HG03460 (cell line): ENCODE data around the gene VANGL2.

Experiments
- ATAC-seq: cut with Tn5 transposase; IDR thresholded peaks from one replicate; pipeline ENCODE4 v1.9.1; 2021; ENCODE audit not compliant: unreplicated experiment

VANGL2 gene

DNA sequence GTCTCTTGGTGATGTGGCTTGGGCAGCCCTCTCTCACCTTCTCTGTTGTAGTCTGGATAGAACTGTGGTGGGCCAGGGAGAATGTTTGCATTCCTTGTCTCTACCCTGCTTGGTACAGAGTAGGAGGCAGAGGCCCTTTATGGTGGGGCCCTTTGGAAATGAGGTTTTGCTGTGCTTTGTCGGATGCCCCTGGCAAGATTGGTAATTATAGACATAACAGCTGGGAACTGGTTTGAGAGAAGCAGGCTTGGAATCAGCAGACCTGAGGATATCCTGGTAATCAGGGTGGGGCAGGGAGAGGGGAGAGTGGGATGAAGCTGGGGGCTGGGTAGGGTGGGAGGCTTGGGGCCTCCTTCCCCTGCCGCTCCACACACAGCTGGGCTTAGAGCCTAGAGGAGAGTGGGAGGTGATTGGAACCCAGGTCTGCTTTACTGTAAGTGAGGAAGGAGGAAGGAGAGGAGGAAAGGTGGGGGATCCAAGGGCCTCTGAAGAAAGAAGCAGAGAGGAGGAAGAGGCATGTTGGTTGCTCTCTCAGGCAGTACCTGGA lies 5.0 kb downstream of the VANGL2 start:
- ATAC-seq: no peak

DNA sequence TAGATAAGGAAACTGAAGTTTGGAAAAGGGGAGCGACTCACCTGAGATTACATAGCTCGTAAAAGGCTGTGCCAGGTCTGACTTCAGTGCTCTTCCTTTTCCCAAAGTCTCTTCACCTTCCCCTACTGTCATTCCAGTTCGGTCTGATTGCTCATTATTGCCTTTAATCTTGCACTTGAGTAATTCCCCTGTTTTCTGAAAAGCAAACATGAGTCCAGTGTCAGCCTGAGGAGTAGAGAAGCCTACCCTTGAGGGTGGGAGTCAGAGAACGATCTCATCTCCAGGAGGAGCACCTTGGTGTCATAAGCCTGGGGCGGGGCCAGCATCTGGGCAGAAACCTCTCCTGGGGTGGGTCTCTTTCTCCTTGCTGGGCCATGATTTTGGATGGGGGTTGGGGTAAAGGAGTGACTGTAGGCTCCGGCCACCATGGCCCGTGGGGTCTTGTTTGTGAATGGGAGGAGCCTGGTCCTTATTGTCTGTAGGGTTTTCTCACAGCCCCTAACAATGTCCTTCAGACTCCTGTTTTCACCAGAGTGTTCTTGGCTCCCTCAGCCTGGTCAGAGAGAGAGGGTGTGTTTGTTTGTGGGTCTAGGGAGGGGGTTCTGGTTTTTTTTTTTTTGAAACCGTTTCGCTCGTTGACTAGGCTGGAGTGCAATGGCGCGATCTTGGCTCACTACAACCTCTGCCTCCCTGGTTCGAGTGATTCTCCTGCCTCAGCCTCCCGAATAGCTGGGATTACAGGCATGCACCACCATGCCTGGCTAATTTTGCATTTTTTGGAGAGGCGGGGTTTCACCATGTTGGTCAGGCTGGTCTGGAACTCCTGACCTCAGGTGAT lies 6.0 kb downstream of the VANGL2 start:
- ATAC-seq: no peak

DNA sequence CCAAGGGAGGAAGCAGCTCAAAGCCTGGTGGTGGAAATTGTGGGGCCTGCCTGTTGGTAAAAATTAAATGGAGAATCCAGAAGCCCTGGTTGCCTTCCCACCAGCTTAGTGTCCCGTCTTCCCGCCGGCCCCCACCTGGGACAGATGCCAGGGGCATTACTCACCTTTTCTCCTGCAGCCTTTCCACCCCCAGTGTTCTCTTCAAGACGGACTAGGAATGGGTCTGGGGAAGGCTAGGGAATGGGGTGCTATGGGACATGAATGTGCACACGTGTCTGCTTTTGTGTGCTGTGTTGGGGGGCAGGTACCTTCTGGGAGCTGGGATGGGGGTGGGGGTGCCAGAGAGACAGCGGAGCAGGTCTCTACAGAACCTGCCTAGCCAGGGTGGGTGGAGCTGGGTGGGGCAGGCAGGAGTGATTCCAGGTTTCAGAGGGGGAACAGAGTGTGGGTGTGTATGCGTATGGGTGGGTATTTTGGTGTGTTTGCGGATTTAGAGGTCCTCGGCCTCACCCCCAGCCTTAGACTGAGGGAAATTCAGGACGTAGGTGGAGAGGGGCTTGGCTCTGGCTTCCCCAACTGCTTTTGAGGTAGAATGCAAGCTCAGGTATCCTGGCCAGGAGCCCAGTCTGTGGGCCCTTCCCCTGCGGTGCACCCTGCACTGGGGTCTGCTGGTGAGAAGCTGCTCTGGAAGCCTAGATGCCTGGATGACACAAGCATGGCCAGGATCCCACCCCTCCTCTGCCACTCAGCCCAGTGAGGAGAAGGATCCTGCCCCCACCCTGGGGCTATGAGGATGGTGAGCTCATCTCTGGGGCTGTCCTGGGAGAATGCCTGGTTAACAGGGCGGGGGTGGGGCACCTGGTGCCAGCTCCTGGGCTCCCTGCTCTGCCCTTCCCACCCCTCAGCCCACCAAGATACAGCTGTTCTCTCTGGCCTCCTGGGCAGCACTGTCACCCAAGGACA lies 7.8 kb downstream of the VANGL2 start:
- ATAC-seq: no peak

DNA sequence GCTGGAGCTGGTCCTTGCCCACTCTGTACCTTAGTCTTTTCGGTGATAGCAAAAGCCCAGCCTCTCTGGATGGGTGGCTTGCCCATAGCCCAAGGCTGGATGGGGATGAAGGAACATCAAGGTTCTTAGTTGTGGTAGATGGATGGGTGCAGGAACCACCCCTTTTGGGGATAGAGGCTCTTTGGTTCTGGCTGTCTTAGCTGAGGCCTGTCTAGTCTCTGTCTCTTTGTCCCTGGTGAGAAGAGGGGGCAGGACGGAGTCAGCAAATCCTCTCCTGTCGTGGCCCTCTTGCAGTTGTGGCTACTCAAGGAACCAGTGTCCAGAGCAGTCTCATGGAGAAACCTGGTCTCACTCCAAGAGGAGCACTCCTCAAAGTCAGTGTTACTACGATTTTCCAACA lies 8.5 kb downstream of the VANGL2 start:
- ATAC-seq: no peak

DNA sequence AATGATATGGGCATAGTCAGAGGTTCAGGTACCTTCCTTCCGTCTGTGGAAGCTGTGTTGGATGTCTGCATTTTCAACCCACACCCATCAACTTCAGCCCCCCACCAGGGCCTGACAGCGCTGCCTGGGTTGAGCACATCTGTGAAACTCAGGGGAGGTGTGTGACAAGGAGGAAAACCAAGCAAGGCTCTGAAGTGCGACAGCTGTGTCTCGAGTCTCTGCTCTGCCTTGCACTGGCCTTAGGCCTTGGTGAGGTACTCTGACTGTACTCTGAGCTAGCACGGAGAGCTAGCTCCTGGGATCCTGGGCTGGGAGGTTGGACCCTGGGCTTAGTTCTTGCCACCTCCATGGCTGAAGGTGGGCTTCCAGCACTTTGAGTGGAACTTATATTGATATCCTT lies 9.1 kb downstream of the VANGL2 start:
- no peak for ATAC-seq

DNA sequence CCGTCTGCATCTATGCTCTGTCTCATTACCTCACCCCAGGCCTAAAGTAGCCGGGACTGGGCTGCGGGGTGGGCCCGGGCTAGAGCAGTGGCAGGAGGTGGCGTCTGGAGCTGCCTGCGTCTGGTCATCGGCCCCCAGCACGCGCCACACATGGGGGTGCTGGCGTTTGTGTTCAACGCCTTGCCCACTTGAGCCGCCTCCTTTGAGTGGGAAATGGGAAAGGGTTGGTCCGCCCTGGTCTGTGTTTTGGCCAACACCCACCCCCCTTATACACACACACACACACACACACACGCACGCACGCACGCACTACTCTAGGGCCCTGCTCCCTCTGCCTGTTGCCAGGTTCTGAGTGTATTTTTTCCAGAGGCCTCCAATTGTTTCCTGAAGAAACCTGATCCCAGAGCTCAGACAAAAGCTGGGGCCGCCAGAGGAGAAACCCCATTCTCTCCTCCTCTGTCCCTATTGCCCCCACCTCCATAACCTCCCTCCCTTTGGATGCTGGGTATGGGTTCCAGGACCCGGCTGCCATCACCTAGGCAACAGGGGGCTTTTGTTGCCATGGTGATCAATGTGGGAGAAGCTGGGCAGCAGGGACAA lies 10.1 kb downstream of the VANGL2 start:
- ATAC-seq: no peak

DNA sequence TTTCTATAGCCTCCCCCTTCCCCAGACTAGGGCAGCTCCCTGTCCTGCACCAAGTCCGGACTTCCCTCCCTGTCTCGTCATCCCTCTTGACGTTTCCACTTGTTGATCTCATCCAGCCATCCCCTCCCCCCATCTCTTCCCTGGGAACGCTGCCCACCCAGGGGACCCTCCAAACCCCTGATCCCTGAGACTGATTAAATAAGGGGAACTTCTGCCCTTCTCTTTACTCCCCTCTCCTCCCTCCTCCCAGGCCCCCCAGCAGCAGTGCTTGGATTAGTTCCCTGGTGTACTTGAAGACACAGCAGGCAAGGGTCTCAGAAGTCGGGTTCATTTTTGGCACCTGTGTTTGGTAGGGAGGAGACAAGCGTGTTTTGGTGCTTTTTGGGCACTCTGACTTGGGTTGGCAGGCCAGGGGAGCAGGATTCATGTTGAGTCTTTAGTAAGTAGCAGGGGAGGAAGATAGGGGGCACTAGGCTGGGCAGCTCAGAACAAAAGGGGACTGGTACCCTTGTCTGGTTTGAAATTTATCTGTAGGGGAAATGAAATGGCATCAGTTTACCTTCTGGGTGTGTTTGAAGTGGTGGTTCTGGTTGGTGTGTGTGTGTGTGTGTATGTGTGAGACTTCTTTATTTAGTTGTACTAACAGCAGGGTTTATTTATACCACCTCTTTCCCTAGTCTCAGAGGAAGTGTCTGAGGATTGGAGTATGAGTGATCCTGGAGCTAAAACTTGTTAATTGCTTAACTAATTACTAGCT lies 11.1 kb downstream of the VANGL2 start:
- ATAC-seq: no peak

DNA sequence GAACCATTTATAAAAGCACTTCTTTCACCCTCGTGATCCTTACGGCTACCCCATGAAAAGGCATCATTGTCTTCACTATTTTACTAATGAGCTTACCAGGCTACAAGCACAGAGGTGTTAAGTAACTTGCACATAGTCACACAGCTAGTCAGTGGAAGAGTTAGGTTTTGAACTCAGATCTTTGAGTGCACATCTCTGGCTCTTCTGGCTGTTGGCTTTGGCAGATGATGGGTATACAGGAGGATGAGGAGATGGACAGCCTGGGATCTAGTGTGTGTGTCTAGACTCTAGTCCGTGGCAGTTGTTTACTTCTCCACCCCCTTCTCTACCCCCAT lies 11.6 kb downstream of the VANGL2 start:
- no peak for ATAC-seq

DNA sequence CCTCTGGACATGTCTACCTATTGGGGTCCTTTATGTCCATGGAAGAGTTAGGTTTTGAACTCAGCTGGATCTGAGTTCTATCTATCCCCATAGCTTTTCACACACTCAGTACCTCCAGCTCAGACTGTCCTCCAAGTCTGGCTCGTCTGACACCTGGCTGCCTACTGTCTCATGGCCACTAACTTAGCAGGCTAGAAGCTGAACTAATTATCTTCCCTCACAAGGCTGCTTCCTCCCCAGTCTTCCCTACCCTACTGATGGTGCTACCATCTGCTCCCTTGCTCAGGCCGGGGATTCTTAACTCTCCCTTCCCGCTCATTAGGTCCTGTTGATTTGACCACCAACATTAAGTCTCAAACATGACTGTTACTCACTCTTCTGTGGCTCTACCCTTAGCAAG lies 13.4 kb downstream of the VANGL2 start:
- no peak for ATAC-seq

DNA sequence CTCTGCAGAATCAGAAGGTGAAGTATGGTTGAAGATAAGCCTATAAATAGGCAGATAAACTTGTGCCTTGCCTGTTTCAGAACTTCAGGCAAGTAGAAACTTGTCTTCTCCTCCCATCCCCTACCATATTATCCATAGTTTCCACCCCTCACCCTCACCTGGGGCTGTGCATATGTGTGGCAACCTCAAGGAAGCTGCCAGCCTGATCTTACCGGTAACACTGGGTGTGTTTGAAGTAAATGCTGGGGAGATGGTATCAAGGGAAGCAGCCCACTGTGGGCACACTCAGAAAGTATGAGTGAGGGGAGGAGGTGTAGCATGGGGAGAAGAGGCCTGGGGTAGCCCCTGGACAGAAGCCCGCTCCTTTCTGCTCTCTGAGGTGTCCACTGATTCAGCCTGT lies 14.5 kb downstream of the VANGL2 start:
- no peak for ATAC-seq

DNA sequence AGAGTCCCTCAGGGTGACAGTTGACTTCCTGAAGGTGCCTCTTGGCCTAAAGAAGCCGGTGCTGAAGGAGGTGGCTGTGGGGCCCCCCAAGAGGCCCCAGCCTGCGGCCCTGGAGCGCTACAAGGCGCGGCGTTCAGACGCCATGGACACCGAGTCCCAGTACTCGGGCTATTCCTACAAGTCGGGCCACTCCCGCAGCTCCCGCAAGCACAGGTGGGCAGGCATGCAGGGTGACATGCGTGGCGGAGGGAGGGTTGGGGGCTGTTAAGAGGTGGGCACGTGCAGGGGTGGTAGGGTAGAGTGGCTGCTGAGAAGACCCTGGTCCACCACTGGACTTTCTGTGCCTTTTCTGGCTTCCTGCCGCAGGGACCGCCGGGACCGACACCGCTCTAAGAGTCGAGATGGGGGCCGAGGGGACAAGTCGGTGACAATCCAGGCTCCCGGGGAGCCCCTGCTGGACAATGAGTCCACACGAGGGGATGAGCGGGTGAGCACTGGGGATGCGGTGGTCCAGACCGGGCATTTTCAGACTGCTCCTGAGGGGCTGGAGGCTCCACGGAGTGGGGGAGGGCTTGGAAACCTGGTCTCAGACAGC lies 15.4 kb downstream of the VANGL2 start:
- ATAC-seq: no peak

DNA sequence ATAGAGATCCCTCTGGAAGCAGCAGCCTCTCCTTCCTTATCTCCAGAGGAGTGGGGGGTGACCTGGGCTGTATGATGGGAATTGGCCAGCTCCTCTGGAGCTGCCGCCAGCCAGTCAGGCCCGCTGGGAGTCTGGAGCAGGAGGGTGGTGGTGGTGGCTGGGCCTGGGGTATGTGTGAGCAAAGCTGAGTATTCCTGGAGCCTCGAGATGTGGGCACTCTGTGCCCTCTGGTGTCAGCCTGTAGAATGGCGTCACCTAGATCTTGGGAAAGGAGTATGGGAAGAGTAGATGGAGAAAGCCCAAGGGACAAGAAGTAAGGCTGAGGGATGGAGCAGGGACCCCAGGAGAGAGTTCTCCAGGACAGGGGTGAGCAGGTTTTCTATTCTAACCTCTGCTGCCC lies 16.0 kb downstream of the VANGL2 start:
- no peak for ATAC-seq

DNA sequence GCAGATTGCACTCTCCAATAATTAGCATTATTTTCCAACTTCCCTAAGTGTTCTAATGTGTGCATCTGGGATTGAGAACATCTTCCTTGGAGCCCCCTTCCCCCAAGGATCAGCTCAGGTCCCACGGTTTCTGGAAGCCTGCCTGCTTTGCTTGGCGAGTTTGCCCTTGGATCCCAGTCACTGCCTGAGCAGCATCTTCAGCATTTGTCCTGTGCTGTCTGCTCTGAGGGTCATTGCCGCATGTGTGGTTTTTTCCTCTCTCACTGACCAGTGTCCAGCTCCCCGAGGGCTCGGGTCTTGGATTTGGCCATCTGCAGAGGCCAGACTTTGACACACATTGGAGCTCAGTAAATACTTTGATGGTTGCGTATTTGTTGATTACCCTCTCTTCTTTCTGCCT lies 18.1 kb downstream of the VANGL2 start:
- no peak for ATAC-seq

DNA sequence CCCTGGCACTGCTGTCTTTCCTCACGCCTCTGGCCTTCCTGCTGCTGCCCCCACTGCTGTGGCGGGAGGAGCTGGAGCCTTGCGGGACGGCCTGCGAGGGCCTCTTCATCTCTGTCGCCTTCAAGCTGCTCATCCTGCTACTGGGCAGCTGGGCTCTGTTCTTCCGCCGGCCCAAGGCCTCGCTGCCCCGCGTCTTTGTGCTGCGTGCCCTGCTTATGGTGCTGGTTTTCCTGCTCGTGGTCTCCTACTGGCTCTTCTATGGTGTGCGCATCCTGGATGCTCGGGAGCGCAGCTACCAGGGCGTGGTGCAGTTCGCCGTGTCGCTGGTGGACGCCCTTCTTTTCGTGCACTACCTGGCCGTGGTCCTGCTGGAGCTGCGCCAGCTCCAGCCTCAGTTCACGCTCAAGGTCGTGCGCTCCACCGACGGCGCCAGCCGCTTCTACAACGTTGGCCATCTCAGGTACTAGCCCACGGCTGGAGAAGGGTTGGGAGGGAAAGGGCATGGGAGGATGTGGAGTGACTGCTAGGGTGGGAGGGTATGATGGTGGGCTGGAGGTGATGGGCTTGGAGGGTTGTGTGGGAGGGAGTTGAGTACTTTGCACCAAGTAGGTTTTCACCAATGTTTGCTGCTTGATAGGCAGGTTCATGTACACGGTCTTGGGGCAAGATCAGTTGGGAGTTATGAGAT lies 18.9 kb downstream of the VANGL2 start:
- ATAC-seq: no peak

DNA sequence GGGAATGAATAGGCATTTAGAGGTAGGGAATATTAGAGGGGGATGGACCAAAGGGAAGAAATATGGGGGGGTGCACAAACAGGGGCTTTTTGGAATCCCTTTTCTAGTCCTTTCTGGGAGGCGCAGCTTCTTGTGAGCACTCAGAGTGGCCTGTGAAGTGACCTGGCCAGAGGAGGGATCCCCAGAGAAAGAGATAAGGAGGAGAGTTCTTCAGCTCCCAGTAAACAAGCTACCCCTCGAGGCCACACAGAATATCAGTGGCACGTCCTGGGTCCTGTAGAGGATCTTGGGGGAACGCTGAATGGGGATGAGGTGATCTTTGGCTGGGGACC lies 19.4 kb downstream of the VANGL2 start:
- ATAC-seq: no peak

DNA sequence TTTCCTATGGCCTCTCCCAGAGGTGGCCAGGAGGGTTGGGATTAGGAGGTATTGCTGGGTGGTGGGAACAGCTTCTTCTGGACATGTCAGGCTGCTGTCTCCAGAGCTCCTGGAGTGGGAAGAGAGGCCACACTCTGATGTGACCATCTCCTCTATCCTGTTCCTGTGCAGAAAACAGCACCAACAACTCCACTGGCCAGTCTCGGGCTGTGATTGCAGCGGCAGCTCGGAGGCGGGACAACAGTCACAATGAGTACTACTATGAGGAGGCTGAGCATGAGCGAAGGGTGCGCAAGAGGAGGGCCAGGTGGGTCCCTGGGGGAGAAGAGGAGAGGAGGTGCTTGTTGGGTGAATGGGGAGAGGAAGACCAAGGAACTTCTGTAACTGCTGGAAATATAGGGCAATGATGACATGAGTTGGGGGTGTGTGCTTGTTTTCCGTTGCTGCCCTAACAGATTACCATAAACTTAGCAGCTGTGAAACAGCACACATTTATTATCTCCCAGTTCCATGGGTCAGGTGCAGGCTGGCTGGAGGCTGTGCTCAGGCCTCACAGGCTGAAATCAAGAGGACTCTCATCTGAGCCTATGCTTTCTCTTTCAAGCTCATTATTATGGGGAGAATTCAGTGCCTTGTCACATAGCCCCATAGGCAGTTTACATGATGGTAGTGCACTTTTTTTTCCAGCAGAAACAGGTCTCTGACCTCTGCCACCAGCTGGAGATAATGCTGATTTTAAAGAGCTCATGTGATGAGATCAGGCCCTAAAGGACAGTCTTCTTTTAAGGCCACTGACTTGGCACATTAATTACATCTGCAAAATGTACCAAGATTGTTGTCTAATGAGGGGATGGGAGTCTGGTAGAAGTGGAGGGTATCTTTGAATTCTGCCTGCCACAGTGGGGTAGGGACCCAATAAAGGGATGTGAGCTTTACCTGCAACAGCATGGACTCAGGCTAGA lies 20.8 kb downstream of the VANGL2 start:
- no peak for ATAC-seq

DNA sequence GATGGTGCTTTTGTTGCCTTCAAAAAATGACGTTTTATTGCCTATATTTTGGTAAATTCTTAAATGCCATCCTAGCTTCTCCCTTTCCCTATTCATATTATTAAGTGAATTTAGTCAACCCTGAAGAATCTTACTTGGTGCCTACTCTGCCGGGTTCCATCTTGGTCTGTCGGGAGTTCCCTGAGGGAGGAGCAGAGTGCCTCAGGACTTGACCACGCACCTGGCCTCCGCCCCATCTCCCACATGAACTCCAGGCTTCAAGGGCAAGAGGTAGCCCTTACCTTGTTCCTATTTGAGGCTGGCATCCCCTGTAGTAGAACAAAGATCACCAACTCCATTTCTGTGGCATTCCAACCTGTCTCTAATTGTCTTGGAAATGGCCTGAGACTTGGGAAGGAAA lies 21.5 kb downstream of the VANGL2 start:
- ATAC-seq: no peak

DNA sequence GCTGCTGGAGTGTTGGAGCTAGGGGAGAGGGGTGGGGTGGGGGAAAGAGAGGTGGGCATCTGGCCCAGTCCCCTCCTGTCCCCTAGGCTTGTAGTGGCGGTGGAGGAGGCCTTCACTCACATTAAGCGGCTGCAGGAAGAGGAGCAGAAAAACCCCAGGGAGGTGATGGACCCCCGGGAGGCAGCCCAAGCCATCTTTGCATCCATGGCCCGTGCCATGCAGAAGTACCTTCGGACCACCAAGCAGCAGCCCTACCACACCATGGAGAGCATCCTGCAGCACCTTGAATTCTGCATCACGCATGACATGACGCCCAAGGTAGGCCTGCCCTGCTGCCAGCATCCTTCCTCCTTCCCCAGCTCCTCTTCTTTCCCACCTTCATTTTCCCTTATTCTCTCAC lies 23.6 kb downstream of the VANGL2 start:
- no peak for ATAC-seq

DNA sequence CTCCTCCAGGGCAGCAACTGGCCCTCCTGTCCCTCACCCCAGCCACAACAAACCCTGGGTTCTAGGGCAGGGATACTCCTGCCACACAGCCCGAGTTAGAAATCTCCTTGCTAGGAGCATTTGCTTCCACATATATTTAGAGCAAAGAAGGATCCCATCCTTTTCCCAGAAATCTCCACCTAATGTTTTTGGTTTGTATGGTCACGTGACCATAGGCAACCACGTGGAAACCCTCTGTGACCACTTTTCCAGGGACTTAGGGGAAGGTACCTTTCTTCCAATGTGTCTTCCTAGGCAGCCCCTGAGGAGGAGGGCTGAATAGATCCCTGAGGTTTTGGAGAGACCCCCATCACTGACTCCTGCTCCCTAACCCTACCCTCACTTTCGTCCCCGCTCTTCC lies 25.5 kb downstream of the VANGL2 start:
- ATAC-seq: no peak
